HG03342 (cell line): Measurements from ENCODE around the gene DOP1A.

Experiments used
- ATAC-seq: cut with Tn5 transposase; IDR thresholded peaks from one replicate; pipeline ENCODE4 v1.9.1; 2021; ENCODE audit warnings: mild to moderate bottlenecking, moderate library complexity; ENCODE audit not compliant: unreplicated experiment

The DOP1A gene

DNA sequence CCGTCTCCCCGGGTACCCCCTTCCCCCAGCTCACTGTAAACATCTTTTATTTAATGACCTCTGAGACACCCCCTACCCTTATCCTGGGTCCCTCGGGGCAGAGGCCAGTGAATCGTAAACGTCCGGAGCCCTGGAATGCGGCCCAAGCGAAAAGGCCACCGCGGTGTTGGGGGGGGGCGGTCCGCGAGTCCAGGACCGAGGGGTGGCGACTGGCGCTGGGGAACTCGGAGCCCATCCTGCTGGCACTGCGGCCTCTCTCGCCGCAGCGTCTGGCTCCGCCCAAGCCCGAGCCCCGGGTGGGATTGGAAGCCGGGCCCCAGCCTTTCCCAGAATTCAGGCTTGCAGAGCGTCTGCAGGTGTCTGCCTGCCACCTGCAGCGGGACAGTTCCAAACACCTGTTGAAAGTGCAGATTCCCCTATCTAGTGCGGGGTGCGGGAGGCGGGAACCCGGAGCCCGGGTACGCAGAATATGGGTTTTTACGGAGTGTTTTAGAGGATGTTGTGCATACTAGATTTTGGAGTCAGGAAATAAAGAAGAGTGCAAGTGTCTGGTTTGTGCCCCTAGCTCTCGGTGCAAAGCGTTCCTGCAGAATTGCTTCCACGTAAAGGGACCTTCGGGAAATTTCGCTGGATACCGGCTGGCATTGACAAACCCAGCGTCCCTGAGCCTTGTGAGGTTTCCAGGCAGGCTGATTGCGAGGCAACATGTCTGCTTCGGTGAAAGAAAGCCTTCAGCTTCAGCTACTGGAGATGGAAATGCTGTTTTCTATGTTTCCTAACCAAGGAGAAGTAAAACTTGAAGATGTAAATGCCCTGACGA, 126.5 kb downstream of the DOP1A start:
- ATAC-seq: peak; percentile 8

DNA sequence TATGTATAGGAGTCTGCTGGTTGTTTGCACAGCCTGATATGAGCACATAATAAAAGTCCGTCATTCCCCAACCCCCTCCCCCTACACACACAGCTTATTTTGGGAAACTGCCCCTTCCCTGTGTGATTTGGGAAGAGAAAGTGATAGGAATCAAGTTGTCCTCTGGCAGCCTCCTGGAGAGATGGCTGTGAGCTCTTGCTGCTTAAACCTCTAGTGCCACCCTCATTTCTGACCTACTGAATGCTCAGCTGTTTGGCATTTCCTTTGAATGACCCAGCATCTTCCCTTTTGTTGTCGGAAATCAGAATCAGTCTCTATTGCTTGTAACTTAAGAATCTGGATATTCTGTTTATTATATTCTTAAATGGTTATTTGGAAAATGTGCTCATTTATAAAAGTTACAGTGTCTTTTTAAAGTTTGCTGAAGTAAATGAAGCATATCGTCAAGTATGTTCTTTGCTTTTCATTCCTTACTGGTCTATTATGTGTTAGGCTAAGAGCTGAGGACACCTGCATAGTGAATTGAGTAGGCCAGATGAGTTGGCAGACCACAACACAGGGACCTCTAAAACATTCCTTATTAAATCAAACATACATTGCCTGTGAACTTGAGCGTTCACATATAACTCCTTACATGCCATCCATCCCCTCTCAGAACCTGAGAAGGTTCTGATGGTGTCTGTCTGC, 131.2 kb downstream of the DOP1A start:
- ATAC-seq: no peak

DNA sequence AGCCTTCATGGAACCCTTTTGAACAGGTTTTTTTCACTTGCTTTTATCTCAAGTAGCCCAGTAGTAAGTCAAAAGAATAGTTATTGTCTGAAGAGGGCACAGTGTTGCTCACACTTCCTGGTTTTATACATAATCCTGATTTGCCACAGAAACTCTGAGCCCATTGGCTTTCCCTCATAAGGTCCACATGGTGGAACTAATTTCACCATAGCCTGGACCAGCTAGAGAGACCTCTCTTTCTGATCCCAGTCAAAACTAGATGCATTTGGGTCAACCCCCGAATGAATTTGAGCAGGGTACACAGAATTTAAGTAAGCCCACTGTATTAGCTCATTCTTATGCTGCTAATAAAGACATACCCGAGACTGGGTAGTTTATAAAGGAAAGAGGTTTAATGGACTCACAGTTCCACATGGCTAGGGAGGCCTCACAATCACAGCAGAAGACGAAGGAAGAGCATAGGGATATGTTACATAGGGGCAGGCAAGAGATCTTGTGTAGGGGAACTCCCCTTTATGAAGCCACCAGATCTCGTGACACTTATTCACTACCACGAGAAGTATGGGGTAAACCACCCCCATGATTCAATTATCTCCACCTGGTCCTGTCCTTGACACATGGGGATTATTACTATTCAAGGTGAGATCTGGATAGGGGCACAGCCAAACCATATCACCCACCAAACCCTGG, 131.8 kb downstream of the DOP1A start:
- no peak for ATAC-seq

DNA sequence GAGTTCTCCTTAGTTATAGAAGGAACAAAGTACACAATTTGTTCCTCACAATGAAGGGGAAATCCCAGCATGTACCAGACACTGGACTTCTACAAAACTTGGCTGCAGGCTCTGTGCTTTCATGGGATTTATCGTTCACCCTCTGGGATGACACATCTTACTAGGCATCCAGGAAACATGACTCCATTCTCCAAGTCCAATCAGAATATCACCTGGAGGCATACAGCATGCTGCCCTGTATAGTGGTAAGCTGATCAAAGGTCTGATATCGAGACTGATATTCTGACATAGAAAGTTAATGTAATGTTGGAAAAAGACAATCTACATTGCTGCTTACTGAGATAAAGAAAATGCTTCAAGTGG, 132.4 kb downstream of the DOP1A start:
- no peak for ATAC-seq

DNA sequence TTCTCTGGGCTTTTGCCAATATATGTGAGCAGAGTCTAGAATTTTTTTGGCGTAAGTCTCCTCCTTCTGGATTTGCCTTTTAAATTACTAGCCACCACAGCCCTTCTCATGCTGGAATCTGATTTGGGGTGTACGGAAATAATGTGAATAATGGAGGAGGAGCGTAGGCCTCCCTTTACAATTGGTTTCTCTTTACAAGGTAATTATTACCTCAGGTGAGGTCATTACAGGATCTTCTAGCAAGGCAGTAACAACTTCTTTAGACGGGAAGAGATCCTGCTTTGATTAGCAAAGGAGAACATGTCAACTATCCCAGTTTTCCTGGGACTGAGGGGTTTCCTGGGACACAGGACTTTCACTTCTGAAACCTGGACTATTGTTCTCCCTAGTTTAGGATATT, 134.6 kb downstream of the DOP1A start:
- no peak for ATAC-seq

DNA sequence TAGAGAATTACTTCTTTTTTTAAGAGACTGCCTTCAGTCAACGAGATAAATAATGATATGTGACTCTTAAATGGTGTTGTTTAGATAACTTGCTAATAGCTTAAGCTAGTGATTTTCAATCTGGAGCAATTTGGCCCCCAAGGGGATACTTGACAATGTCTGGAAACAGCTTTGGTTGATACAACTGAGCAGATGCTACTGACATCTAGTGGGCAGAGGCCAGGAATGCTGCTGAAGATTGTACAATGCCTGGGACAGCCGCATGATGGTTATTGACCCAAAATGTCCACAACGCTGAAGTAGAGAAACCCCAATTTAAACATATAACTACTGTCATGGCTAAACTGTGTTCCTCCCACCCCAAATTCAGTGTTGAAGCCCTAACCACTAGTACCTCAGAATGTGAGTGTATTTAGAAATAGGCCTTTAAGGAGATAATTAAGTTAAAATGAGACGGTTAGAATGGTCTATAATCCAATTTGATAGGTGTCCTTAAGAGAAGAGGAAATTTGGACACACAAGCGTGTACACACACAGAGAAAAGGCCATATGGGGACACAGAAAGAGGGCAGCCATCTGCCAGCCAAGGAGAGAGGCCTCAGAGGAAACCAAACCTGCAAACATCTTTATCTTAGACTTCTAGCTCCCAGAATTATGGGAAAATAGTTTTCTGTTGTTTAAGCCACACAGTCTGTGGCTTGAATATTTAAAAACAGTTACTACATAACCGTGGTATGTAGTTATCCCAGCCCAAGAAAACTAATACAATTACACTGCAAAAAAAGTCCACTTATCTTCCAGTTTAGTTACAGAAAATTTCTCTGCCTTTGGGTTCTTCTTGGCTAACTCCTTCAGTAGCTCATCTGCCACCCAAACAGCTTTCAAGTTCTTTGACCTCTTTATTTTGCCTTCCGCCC, 147.9 kb downstream of the DOP1A start:
- ATAC-seq: peak; percentile 100

DNA sequence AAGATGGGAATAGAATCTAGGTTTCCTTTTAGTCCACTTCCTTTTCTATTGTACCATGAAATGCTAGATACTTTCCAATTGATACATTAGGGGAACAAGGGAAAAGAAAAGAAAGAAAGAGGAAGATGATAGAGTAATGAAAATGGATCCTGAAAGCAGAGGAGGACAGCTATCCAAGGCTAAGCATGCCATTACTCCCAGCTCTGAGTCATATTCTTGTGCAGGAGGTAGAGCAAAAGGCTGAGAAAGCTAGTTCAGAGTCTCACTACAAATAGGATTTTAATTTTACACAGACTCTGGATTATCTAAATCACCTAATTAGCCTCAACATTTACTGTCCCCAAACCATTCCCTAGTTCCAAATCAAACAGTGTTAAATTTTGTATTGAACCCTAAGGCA, 149.3 kb downstream of the DOP1A start:
- no peak for ATAC-seq
